GM19324 (cell line): ENCODE measurements around the gene SSX2IP.
"Not testable (repeated sequence)": the region's sequence is repeated elsewhere in the genome, so short reads cannot be mapped to it uniquely, and the experiment has no call there.

Experiments used
- ATAC-seq: cut with Tn5 transposase; IDR thresholded peaks from one replicate; pipeline ENCODE4 v1.9.1; 2021; ENCODE audit warnings: mild to moderate bottlenecking, moderate library complexity; ENCODE audit not compliant: unreplicated experiment, low FRiP score

SSX2IP gene

DNA sequence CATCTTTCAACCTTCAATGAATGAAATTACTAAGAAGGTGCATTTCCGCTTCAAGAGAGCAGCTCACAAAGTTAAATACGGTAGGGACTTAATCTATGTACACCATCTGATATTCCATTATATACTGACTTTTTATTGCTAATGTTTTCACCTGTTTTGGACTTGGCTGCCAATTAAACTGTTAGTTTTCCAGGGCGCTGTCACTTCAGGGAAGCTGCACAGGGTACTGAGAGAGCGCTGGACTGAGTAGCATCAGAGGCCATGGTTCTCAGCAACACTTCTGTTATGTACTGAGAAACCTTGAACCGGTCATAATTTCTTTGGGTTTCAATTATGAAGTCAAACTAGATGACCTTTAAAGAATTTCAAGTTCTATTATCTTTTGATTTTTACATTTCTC is 8.2 kb downstream of the SSX2IP start:
- ATAC-seq: no peak

DNA sequence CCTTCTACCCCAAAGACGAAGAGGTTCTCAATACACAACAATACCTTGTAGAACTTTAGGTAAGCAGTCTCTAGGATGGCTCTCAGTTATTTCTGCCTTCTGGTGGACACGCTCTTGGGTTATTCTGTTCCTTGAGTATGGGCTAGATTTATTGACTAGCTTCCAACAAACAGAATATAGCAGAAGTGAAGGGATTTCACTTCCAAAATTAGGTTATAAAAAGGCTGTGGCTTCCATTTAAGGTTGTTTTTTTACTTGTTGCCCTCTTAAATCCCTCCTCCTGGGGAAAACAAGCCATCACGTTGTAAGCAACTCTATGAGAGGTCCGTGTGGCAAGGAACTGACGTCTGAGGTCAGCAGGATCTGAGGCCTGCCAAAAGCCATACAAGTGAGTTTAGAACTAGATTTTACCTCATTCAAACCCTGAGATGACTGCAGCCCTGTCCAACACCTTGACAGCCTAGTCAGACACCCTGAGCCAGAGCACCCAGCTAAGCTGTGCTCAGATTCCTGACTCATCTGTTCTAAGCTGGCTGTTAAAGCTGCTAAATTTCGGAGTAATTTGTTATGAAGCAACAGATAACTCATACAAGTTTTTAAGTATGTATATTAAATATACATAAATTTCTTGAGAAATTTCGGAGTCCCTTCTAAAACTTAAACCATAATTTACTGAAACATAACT is 12.7 kb downstream of the SSX2IP start:
- no peak for ATAC-seq

DNA sequence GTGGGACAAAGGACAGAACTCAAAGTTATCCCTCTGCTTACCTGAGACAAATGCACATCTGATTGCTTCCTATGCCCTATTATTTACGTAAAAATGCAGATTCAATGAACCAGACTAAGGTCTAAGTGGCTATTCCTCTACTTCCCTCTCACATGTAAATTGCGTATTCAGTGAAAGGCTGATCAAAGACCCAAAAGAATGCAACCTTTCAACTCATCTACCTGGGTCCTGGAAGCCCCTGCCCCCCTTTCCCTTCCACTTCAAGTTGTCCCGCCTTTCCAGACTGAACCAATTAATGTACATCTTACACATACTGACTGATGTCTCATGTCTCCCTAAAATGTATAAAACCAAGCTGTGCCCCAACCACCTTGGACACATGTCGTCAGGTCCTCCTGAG is 14.6 kb downstream of the SSX2IP start:
- no peak for ATAC-seq

DNA sequence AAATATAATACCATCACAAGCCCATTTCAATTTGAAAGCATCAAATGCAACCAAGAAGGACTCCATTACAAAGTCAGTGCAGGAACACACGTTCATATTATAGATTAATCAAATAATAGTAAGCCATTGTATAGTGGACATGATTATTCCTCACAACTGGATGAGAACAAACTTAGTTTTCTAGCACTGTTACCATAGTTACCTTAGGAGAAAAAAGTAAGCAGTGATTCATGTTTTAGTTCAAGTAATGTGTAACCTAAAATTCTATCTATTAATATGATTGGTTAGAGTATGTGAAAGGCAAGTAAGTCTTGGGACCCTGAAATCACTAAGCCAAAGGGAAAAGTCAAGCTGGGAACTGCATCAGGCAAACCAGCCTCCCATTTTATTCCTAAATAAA is 15.2 kb downstream of the SSX2IP start:
- no peak for ATAC-seq

DNA sequence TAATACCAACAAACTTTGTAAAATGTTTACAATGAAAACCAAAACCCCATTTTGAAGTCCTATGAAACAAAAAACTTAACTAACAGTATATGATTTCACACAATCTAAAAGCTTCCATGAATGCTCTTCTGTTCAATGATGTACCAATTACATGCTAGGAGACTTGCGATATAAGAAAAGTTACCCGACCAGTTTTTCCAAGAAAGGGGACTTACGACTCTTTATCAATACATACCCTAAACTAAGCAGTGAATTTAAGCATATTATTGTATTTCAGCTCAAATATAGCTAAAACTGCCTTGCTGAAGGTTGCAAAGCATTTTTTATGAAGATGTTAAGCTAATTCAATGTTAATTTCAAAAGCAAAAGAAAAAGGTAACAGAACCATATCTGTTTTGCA is 15.6 kb downstream of the SSX2IP start:
- no peak for ATAC-seq

DNA sequence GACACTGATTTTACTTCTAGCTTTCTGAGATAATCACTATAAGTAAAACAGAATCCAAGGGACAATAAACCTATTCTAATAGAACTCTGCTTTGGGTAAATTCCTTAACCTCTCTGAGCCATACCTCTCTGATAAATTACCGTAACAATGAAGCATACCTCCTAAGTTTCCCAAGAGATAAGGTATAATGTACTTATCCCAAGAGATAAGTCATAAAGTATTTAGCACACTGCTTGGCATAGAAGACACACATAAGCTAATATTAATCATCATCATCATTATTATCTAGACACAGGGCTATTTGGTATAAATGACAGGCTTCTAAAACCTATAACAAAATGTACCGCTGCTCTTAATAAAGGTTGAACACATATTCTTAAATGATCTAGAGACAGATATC is 16.2 kb downstream of the SSX2IP start:
- no peak for ATAC-seq

DNA sequence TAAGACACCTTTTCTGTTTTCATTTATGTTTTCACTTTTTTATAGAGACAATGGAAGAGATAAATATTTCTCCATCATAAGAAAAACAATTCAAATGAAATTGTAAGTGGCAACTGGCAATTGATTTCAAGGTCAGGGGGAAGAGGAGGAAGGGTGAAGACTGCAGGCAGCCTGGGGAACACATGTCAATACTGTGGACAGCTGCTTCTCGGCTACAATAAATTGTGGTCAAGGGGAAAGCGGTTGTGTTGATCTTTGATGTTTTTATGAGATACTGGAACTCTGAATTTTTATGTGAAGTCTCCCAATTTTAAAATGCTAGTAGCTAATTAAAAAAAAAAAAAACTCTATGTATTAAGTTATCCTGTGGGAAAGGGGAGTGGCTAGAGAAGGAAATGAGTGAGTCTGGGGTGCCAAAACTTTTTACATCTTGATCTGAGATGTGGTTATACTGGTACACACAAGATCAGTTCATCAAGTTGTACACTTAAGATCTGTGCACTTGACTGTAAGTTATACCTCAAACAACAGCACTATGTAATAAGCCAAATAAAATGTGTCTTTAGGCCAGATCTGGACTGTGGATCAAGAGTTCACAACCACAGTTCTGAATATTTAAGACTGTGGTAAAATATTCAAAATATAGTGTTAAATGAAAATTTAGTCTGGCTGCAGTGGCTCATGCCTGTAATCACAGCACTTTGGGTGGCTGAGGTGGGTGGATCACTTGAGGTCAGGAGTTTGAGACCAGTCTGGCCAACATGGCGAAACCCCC is 18.0 kb downstream of the SSX2IP start:
- no peak for ATAC-seq

DNA sequence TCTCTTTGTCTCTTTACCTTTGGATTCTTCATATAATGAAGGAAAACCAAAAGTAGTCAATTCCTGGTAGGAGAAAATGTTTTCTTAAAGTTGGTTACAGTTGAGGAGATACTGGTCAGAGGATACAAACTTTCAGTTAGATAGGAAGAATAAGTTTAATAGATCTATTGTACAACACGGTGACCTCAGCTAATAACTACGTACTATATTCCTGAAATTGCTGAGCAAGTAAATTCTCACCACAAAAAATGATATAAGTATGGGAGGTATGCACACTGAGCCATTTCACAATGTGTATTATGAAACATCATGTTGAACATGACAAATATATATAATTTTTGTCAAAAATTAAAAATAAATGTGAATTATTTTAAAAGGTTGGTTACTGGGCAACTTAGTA is 20.4 kb downstream of the SSX2IP start:
- ATAC-seq: no peak

DNA sequence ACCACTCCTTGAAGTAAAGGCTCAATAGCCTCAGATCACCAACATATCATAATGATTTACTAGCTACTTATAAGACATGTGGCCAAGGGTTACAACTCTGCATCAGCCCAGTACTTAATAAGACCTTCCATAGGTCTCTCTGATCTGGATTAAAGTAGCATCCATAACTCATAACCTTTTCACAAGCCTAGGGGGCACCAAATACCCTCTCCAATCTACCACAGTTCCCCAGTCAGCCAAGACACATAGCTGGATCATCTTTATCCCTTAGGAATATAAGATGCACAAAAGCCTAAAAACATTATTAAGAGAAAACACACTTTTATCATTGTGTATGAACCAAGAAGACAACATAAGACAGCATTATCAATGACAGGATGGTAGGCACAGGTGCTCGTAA is 22.1 kb downstream of the SSX2IP start:
- ATAC-seq: no peak

DNA sequence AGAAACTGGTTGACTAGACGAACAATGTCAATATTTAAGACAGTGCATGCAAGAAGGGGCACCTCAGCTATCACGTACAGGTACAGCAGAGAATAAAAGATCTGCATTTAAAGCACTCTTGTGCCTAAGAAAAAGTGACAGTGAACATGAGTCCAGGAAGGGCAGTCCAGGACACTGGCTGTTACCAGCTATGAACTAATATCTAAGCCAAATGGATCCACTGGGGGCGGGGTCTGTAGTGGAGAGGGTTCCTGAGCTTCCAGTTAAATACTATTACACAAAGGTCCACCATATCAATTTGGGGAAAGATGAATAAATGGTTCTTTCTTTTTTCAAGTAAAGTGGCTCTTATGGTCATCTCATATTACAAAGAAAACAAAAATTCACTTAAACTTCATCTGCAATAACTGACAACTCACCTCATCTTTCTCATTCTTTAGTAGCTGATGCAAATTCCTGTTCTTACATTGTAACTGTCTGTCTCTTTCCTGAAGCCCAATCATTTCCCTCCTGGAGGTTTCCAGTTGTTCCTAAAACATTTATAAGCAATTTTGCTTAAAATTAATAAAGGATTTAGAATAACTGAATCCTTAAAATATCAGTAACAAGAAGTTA is 24.5 kb downstream of the SSX2IP start:
- no peak for ATAC-seq

DNA sequence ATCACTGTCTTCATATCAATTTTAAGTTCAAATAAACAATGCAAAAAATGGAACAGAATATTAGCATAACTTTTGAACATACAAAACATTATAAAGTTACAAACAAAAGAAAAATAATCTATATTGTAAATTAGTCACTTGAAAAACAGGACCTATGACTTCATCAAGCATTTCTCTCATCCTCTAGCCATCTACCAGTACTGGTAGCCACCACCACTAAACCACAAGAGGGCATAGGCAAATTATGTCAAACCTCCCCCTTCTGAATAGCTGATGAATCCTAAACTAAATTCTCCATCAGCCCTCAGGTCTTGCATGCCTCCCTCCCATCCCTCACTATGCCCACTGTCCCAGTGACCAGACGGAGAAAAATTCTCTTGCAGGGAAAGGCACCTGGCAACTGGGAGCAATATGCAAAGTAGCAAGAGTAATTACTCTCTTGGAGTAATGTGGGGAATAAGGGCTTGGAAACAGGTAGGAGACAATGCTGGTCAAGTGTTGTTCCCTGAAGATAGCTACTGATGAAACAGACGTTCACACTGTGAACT is 37.1 kb downstream of the SSX2IP start:
- ATAC-seq: no peak

DNA sequence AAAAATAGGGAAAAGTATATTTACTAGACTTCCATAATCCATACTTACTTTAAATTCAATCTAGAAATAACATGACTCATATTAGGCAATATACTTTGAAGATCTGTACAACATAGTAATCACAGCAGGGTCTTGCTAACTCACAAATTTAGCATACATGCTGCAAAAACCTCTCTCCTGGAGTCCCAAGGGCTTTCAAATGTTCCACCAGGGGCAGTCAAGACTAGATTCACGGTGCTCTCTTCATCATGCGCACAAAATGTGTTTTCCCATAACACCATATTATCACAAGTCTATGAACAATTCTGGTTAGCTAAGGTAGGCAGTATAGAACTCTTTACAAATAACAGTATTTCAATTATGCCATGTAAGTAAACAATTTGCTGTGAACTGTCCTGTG is 45.8 kb downstream of the SSX2IP start:
- ATAC-seq: no peak

DNA sequence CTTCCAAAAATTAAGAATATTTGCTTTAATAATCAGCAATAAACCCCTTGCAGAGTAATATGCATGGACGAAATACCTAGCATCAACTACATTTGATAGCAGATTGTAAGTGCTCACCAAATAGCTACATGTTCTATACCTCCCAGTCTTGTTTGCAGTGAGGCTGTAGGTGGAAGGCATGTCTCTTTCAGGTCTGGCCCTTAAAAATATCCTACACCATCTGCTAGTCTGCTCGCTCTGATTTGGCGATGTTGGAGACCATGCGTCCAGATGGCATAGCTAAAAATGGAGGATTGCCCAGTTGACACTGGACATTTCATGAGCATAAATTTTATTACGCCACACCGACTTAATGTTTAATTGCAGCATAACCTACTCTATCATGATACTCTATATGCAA is 47.1 kb downstream of the SSX2IP start:
- ATAC-seq: no peak

DNA sequence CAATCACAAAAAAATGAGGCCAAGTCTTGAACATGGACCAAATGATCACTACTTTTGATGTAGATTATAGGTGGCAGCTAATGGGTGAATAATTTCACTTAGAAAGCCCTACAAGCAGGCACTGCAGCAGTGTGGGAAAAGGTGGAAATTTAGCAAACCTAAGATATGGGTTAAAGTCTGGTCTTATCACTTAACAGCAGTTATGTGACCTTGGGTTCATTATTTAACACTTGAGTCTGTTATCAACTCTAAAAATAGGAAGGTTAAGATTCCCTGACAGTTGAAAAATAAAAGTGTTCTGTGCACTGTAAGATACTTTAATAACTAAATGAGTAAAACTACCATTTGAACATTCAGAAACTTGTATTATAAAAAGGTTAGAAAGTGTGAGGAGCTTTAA is 47.5 kb downstream of the SSX2IP start:
- ATAC-seq: no peak

DNA sequence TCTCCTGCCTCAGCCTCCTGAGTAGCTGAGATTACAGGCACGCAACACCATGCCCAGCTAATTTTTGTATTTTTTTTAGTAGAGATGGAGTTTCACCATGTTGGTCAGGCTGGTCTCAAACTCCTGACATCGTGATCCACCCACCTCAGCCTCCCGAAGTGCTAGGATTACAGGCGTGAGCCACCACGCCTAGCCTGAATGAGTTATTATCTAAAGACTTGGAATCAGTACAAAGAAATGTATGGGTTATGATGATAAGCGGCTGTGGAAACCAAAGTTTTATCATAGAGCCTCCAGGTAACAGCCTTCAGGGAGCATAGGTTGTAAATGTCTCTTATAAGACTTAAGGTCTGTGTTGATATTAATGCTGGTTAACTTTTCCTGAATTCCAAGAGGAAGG is 50.5 kb downstream of the SSX2IP start:
- ATAC-seq: not testable (repeated sequence)

DNA sequence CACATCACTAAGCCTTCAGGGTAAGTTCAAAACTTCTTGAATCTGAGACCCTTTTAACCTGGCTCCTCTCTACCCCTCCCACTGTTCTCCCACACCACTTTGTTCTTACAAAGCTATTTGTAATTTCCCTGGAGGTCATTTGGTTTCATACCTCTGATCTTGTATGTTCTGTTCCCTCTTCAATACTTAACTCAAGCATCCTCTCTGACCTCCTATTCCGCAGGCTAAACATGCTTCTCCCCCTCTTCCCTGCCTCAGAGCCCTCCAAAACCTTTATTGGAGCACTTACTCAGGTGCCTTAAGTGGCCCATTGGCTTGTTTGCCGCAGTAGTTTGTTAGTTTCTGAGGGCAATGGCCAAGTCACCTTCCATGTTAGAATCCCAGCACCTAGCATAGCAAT is 54.8 kb downstream of the SSX2IP start:
- ATAC-seq: no peak

DNA sequence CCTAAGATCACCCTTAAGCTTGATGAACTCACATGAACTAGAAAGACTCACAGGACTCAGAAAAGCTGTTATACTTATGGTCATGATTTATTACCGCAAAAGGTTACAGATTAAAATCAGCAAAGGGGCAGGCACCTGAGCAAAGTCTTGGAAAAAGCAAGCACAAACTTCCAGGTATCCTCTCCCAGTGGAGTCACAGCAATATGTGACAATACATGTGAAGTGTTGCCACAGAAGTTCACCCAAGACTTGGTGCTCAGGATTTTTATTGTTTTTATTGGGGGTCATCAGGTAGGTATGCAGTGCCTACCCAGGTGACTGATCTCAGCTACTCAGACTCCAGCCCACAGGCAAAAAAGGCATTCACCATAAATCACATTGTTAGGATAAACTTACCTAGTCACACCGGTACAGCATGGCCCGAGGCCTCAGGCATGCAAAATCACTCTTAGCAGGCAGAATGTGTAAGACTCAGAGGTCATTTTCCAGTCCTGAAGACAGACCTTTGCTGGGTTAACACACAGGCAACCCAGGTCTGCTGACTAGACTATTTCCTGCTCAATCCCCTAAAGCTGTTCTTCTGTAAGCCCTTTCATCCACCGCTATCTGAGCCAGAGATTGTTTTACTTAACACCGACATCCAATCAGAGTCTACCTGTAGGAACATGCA is 55.6 kb downstream of the SSX2IP start:
- ATAC-seq: no peak

DNA sequence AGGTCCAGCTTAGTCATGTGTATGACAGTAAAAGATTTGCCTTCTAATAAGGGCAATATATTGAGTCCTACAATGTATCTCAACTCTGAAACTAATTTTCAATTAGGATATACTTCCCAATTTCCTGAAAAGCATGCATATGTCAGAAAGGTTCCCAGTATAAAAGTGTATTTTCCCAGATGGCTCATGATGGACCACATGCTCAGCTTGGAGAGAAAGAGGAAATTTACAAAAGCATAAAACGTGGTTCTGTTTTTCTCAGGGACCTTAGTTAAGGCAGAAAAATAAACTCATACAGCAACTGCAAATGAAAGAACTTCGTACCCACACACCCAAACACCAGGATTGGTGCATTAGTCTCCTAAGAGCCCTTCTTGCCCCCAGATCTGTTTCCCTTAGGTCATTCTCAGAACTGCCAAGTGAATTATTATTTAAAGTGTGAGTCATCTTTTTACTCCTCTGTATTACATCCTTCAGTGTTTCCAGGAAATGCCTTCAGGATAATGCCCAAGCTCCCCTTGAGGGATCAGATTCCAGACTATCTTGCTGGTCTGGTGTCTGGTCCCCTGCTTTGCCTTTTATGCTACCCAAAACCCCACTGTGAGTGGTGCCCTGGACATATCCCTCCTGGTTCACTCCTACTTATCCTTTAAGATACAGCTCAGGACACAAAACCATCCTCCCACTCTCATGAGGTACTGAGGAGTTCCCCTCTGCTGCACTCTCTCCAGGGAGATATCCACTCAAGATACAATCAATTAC is 57.4 kb downstream of the SSX2IP start:
- no peak for ATAC-seq

DNA sequence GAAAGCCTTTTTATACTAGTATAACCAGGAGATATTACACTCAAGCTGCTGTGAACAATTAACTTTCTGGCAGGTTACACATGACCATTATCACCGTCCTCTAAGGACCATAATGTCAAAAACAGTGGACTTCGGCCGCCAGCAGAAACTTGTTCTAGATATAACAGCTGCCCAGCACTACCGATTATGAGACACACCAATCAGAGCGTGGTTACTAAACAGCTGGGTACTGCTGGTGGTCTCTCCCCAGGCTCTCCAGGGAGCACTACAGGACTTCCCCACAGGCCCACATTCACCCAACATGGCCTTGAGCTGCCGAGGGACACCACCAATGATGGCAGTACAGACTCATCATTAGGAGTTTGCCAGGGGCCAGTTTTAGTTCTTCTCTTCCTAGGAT is 58.1 kb downstream of the SSX2IP start:
- no peak for ATAC-seq

DNA sequence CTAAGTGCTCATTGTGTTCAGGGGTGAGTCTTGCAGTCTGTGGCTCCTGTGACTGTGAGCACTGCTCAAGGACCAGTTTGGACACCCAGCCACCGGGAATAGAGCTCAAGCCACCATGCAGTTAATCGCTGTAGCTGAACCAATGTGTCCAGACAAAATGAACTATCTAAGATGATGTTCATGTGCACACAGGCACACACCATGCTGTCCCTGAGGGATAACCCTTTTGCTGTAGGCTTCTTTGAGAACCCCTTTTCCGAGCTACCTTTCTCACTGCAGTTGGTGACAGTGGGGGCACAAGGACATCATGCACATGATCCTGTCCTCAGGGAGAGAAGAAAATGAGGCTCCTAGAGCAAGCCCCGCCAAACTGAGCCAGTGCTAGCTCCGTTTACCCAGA is 65.4 kb downstream of the SSX2IP start:
- ATAC-seq: no peak
